Measurements from ENCODE around the gene PCDH17.

PCDH17 gene

GRCh38 chr13:57739543-57740190 lies 108.1 kb downstream of the PCDH17 start:
- in situ Hi-C loops (cut with HindIII; ENCODE audit: low sequenced_read_pairs): no loop called here
- DNase-seq (ENCODE audit: low read depth, low spot score): peak; percentile 7
- TF ChIP-seq CTCF (IDR thresholded peaks at IDR 0.05; ENCODE audit: low read depth, low read length): no peak

GRCh38 chr13:57740719-57741118 lies 109.2 kb downstream of the PCDH17 start:
- DNase-seq (ENCODE audit: low read depth, low spot score): peak; percentile 9
- in situ Hi-C loops (cut with HindIII; ENCODE audit: low sequenced_read_pairs): no loop called here
- no peak overlapping the region for H3K4me3 ChIP-seq (ENCODE audit: low read depth, low read length)
- no peak for TF ChIP-seq CTCF (IDR thresholded peaks at IDR 0.05; ENCODE audit: low read depth, low read length)

More at GRCh38 chr13:57739543-57740190, 108.1 kb downstream of the PCDH17 start:
- no peak overlapping the region for H3K4me3 ChIP-seq (ENCODE audit: low read depth, low read length)

- no peak overlapping the region for H3K4me3 ChIP-seq (ENCODE audit: low read depth, low read length)
- no peak for DNase-seq (ENCODE audit: low read depth, low spot score)
- no peak for TF ChIP-seq CTCF (IDR thresholded peaks at IDR 0.05; ENCODE audit: low read depth, low read length)
- in situ Hi-C loops (cut with HindIII; ENCODE audit: low sequenced_read_pairs): no loop called here
Measured at GRCh38 chr13:57748096-57748495, 116.6 kb downstream of the PCDH17 start.

- in situ Hi-C loops (cut with HindIII; ENCODE audit: low sequenced_read_pairs): no loop called here
- no peak for DNase-seq (ENCODE audit: low read depth, low spot score)
- H3K4me3 ChIP-seq (ENCODE audit: low read depth, low read length): no peak overlapping the region
- no peak for TF ChIP-seq CTCF (IDR thresholded peaks at IDR 0.05; ENCODE audit: low read depth, low read length)
Measured at GRCh38 chr13:57760951-57761350, 129.4 kb downstream of the PCDH17 start.

- TF ChIP-seq CTCF (IDR thresholded peaks at IDR 0.05; ENCODE audit: low read depth, low read length): no peak
- H3K4me3 ChIP-seq (ENCODE audit: low read depth, low read length): no peak overlapping the region
- no peak for DNase-seq (ENCODE audit: low read depth, low spot score)
- in situ Hi-C loops (cut with HindIII; ENCODE audit: low sequenced_read_pairs): no loop called here
Measured at GRCh38 chr13:57763689-57764088, 132.1 kb downstream of the PCDH17 start.

Data from astrocyte of the spinal cord (primary cell).